A549 (cell line): ENCODE measurements around the gene PJVK.
"Not testable (repeated sequence)": the region's sequence is repeated elsewhere in the genome, so short reads cannot be mapped to it uniquely, and the experiment has no call there.

Source experiments
- ESRRA ChIP-seq: fragments of 150-350 bp; IDR thresholded peaks from 2 replicates; pipeline ENCODE4 v1.6.1; 2014; ENCODE audit warnings: mild to moderate bottlenecking, low read length, borderline replicate concordance
- POLR2A ChIP-seq: IDR thresholded peaks from 2 replicates; pipeline ENCODE4 v1.6.1; 2012; ENCODE audit warnings: mild to moderate bottlenecking, low read length
- RAD21 ChIP-seq, 2 experiments: fragments of >200 bp in 1 of 2; sonication (Bioruptor Twin) in 1 of 2; formaldehyde crosslinking in 1 of 2; IDR thresholded peaks in 1 of 2; conservative IDR thresholded peaks in 1 of 2; 2 replicates in 1 of 2; 3 replicates in 1 of 2; pipeline ENCODE4 v1.6.1; 2012 to 2018; ENCODE audit warnings: inconsistent platforms in 1 of 2
- SMC3 ChIP-seq: fragments of >200 bp; sonication (Bioruptor Twin); formaldehyde crosslinking; IDR thresholded peaks from 3 replicates; pipeline ENCODE4 v1.6.1; 2018; ENCODE audit warnings: inconsistent platforms
- TF ChIP-seq, protein P1 (sequence below): fragments of >200 bp; sonication (Bioruptor Twin); formaldehyde crosslinking; IDR thresholded peaks from 3 replicates; pipeline ENCODE4 v1.5.1; 2016

DNA sequence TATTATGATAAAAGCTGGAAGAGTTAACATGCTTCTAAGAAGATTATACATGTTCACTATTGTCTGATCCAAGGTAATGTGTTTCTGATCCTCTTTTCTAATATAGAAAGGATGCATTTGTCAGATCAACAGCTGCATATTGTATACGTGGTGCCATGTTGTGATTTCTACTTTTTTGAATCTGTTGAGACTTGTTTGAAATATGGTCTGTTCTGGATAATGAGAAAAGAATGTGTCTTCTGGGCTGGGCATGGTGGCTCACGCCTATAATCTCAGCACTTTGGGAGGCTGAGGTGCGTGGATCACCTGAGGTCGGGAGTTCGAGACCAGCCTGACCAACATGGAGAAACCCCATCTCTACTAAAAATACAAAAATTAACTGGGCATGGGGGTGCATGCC, 27.4 kb upstream of the PJVK start:
- TF ChIP-seq RAD21 (conservative IDR thresholded peaks at IDR 0.05 in 1 of 2, IDR thresholded peaks at IDR 0.05 in 1 of 2); ESRRA; SMC3; POLR2A: not testable (repeated sequence)
- TF ChIP-seq, protein P1, sequence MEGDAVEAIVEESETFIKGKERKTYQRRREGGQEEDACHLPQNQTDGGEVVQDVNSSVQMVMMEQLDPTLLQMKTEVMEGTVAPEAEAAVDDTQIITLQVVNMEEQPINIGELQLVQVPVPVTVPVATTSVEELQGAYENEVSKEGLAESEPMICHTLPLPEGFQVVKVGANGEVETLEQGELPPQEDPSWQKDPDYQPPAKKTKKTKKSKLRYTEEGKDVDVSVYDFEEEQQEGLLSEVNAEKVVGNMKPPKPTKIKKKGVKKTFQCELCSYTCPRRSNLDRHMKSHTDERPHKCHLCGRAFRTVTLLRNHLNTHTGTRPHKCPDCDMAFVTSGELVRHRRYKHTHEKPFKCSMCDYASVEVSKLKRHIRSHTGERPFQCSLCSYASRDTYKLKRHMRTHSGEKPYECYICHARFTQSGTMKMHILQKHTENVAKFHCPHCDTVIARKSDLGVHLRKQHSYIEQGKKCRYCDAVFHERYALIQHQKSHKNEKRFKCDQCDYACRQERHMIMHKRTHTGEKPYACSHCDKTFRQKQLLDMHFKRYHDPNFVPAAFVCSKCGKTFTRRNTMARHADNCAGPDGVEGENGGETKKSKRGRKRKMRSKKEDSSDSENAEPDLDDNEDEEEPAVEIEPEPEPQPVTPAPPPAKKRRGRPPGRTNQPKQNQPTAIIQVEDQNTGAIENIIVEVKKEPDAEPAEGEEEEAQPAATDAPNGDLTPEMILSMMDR = not testable (repeated sequence)
